Brain microvascular endothelial cell (primary cell): ENCODE results near the gene MSI2.

Experiments
- DNase-seq: peaks from one replicate; pipeline ENCODE4 v3.0.0-alpha.2; 2020
- H3K27ac ChIP-seq: fragments of 250-450 bp; sonication (Bioruptor Pico); 2 replicates; pipeline ENCODE4 v1.5.1; 2020; ENCODE audit warnings: mild to moderate bottlenecking, moderate library complexity
- H3K27me3 ChIP-seq: fragments of 250-450 bp; sonication (Bioruptor Pico); replicated peaks from 2 replicates; pipeline ENCODE4 v1.5.1; 2020; ENCODE audit warnings: mild to moderate bottlenecking
- H3K36me3 ChIP-seq: fragments of 250-450 bp; sonication (Bioruptor Pico); replicated peaks from 2 replicates; pipeline ENCODE4 v1.5.1; 2020; ENCODE audit warnings: mild to moderate bottlenecking
- H3K4me3 ChIP-seq: 2 replicates; pipeline ENCODE4 v1.5.1; 2011; ENCODE audit warnings: low read depth, mild to moderate bottlenecking, control low read depth, low read length, moderate library complexity
- in situ Hi-C: cut with HindIII; loops from 2 replicates; pipeline ENCODE4 v1.10.0; 2017; ENCODE audit warnings: low sequenced_read_pairs, low pct_ligation_motif_present
- TF ChIP-seq, protein P1 (sequence below): IDR thresholded peaks from 2 replicates; pipeline ENCODE4 v1.5.1; 2011; ENCODE audit warnings: low read depth, mild to moderate bottlenecking, moderate library complexity, low read length, control low read depth, inconsistent platforms; ENCODE audit errors: missing control alignments

Gene MSI2

DNA sequence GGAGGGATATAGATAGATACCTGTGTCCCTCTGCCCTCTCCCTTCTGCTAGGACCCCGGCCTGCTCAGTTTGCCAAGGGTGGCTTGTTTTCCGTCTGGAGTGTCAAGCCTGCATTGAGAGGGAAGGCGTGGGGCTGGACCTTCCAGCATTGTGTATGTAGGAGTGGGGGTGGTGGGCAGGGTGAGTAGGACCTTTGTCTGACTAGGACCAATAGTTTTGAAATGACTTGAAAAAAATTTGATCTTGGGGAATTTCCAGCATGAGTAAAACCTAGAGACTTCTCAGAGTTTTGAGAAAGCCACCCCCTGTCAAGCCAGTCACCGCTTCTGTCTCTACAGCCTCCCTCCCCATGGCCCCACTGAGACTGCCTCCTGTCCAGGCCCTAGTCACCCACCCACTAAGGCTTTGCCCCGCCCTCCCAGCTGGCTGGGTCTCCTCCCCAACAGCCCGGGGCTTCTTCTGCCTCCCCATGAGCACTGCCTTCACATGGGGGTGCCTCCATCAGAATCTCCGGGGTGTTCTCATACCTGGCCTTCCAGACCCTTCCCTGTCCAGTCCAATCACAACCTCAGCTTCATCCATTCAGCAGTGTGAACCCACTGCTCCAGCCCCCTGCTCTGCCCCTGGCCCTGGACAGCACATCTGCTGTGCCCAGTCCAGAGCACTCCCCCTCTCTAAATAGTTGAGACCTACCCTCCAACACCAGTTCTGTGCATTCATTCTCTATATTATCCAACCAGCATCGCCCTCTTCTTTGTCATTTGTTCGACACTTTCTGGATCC lies 207.0 kb downstream of the MSI2 start:
- peak; percentile 80 for DNase-seq
- H3K27me3 ChIP-seq: no peaks in the 10 kb centered on the region
- H3K27ac ChIP-seq: peak overlapping the region; percentile 59
- no peak overlapping the region for H3K4me3 ChIP-seq
- in situ Hi-C loops: no loop called here
- TF ChIP-seq, protein P1, sequence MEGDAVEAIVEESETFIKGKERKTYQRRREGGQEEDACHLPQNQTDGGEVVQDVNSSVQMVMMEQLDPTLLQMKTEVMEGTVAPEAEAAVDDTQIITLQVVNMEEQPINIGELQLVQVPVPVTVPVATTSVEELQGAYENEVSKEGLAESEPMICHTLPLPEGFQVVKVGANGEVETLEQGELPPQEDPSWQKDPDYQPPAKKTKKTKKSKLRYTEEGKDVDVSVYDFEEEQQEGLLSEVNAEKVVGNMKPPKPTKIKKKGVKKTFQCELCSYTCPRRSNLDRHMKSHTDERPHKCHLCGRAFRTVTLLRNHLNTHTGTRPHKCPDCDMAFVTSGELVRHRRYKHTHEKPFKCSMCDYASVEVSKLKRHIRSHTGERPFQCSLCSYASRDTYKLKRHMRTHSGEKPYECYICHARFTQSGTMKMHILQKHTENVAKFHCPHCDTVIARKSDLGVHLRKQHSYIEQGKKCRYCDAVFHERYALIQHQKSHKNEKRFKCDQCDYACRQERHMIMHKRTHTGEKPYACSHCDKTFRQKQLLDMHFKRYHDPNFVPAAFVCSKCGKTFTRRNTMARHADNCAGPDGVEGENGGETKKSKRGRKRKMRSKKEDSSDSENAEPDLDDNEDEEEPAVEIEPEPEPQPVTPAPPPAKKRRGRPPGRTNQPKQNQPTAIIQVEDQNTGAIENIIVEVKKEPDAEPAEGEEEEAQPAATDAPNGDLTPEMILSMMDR: no peak
- H3K36me3 ChIP-seq: no peaks in the 10 kb centered on the region

DNA sequence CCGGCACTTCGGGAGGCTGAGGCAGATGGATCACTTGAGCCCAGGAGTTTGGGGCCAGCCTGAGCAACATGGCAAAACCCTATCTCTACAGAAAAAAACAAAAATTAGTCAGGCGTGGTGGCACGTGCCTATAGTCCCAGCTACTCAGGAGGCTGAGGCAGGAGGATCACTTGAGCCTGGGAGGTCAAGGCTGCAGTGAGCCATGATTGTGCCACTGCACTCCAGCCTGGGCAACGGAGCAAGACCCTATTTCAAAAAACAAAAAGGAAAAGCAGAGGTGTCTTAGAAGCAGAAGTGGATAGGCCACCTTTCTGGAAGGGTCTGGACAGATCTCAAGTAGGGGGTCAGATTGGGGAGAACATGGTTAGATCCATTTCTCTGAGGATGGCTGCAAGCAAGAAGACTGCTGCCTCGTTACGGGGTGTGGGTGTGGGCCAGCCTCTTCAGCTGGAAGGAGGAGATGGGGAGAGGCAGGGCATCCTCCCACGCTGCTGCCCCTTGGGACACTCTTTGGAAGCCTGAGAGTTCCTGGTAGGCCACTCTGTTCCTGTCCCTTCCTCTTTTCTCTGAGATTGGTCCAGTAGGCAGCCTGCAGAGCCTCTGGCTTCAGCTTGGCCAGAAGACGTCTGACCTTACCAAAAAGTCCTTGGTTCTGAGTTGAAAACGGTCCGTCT lies 208.0 kb downstream of the MSI2 start:
- in situ Hi-C loops: no loop called here
- no peak for DNase-seq

GRCh38 chr17:57465610-57466009 lies 209.3 kb downstream of the MSI2 start:
- Histone ChIP-seq H3K4me3 (no peak overlapping the region), H3K27me3 (no peaks in the 10 kb centered on the region)
- in situ Hi-C loops: no loop called here

More for the DNA sequence above, 208.0 kb downstream of the MSI2 start:
- Histone ChIP-seq H3K36me3 (no peaks in the 10 kb centered on the region), H3K27ac (no peak overlapping the region), H3K27me3 (no peaks in the 10 kb centered on the region), H3K4me3 (no peak overlapping the region)
- TF ChIP-seq, protein P1: no peak

GRCh38 chr17:57466017-57466471 lies 209.7 kb downstream of the MSI2 start:
- in situ Hi-C loops: no loop called here
- TF ChIP-seq, protein P1: no peak
- no peaks in the 10 kb centered on the region for H3K27me3 ChIP-seq
- H3K27ac ChIP-seq: no peak overlapping the region
- no peak for DNase-seq
- H3K4me3 ChIP-seq: no peak overlapping the region
- H3K36me3 ChIP-seq: no peaks in the 10 kb centered on the region

More at GRCh38 chr17:57465610-57466009, 209.3 kb downstream of the MSI2 start:
- Histone ChIP-seq H3K27ac (no peak overlapping the region), H3K36me3 (no peaks in the 10 kb centered on the region)
- DNase-seq: no peak
- TF ChIP-seq, protein P1: no peak

DNA sequence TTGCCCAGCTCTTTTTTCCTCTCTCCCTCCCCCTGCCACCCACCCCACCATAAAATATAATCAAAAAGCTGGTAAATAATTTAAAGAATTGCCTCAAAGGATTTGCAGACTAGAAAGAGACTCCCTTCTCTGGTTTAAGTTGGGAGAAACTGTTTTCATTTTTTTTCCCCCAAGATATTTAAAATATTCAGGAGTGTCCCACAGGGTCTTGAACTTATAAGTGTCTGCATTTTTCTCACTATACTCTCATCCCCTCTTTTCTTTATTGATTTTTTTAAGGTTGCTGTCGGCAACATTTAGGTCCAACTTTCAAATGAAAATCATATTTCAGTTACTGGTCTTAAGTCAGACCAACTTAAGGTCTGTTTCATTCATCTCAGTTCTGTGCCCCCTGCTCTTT lies 210.2 kb downstream of the MSI2 start:
- TF ChIP-seq, protein P1: no peak
- no peaks in the 10 kb centered on the region for H3K36me3 ChIP-seq
- H3K27me3 ChIP-seq: no peaks in the 10 kb centered on the region
- DNase-seq: no peak
- H3K27ac ChIP-seq: no peak overlapping the region
- in situ Hi-C loops: no loop called here
- no peak overlapping the region for H3K4me3 ChIP-seq
